HCT116 (cell line): ENCODE data around the gene CKLF.

Source experiments
- CEBPB ChIP-seq: IDR thresholded peaks from 2 replicates; pipeline ENCODE4 v1.6.1; 2012; ENCODE audit warnings: low read depth
- ELF1 ChIP-seq: IDR thresholded peaks from 2 replicates; pipeline ENCODE4 v1.6.1; 2012; ENCODE audit warnings: low read depth, borderline replicate concordance
- EZH2phosphoT487 ChIP-seq: fragments of 200-600 bp; IDR thresholded peaks from 2 replicates; pipeline ENCODE4 v1.6.1; 2018; ENCODE audit warnings: antibody characterized with exemption, borderline replicate concordance
- FOSL1 ChIP-seq: IDR thresholded peaks from 2 replicates; pipeline ENCODE4 v1.6.1; 2012; ENCODE audit warnings: low read depth
- POLR2A ChIP-seq: IDR thresholded peaks from 2 replicates; pipeline ENCODE4 v1.7.0; 2011; ENCODE audit warnings: borderline replicate concordance; ENCODE audit not compliant: insufficient read depth, insufficient read length; ENCODE audit errors: extremely low read depth
- POLR2AphosphoS5 ChIP-seq: IDR thresholded peaks from 2 replicates; pipeline ENCODE4 v1.6.1; 2011; ENCODE audit warnings: mild to moderate bottlenecking, low read depth, low read length, moderate library complexity
- RAD21 ChIP-seq: IDR thresholded peaks from 2 replicates; pipeline ENCODE4 v1.6.1; 2012; ENCODE audit warnings: low read depth, mild to moderate bottlenecking
- ZFX ChIP-seq: fragments of 450-650 bp; IDR thresholded peaks from 2 replicates; pipeline ENCODE4 v1.6.1; 2017
- TF ChIP-seq, protein P1 (sequence below), 3 experiments: fragments of 200-600 bp in 1 of 3; sonication (generic) in 1 of 3; IDR thresholded peaks in 2 of 3; conservative IDR thresholded peaks in 1 of 3; 2 replicates each; pipeline ENCODE4 v1.5.1; 2012 to 2017; ENCODE audit warnings: low read depth in 2 of 3, low read length in 2 of 3, antibody characterized with exemption in 1 of 3, borderline replicate concordance in 1 of 3, control low read depth in 1 of 3, mild to moderate bottlenecking in 1 of 3, mixed read lengths in 1 of 3, mixed run types in 1 of 3, moderate library complexity in 1 of 3; ENCODE audit not compliant: insufficient read depth in 1 of 3
- TF ChIP-seq, protein P2 (sequence below): IDR thresholded peaks from 2 replicates; pipeline ENCODE4 v1.6.1; 2011; ENCODE audit warnings: mild to moderate bottlenecking, low read length, moderate library complexity; ENCODE audit not compliant: insufficient replicate concordance; ENCODE audit errors: extremely low read depth
- TF ChIP-seq, protein P3 (sequence below): IDR thresholded peaks from 2 replicates; pipeline ENCODE4 v1.6.1; 2012; ENCODE audit warnings: low read depth

DNA sequence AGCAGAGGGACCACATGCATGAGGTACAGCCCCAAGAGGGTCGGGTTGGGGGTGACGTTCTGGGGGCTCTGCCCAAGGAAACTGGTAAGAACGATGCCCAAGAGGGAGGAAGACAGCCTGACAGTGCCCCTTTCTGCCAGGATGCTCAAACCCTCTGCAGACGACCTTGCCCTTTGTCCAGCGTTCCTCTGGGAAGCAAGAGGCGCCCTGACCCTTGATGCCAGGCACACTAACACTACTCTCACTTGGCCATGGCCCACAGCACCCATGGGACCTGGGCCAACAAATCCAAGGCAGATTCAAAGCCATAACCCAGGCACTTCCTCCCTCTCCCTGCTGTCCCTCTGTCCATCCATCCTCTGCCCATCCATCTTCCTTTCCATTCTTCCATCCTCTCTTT is 22.9 kb upstream of the CKLF start:
- TF ChIP-seq, protein P1, sequence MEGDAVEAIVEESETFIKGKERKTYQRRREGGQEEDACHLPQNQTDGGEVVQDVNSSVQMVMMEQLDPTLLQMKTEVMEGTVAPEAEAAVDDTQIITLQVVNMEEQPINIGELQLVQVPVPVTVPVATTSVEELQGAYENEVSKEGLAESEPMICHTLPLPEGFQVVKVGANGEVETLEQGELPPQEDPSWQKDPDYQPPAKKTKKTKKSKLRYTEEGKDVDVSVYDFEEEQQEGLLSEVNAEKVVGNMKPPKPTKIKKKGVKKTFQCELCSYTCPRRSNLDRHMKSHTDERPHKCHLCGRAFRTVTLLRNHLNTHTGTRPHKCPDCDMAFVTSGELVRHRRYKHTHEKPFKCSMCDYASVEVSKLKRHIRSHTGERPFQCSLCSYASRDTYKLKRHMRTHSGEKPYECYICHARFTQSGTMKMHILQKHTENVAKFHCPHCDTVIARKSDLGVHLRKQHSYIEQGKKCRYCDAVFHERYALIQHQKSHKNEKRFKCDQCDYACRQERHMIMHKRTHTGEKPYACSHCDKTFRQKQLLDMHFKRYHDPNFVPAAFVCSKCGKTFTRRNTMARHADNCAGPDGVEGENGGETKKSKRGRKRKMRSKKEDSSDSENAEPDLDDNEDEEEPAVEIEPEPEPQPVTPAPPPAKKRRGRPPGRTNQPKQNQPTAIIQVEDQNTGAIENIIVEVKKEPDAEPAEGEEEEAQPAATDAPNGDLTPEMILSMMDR (IDR thresholded peaks at IDR 0.05 in 2 of 3, conservative IDR thresholded peaks at IDR 0.05 in 1 of 3; ENCODE audit: borderline replicate concordance in 1 of 3, insufficient read depth in 1 of 3, low read depth in 2 of 3, low read length in 2 of 3): no peak
- TF ChIP-seq POLR2A (no peak), FOSL1 (no peak), RAD21 (no peak), CEBPB (no peak), POLR2AphosphoS5 (no peak), EZH2phosphoT487 (no peak), ZFX (no peak), ELF1 (no peak)
- TF ChIP-seq, protein P2, sequence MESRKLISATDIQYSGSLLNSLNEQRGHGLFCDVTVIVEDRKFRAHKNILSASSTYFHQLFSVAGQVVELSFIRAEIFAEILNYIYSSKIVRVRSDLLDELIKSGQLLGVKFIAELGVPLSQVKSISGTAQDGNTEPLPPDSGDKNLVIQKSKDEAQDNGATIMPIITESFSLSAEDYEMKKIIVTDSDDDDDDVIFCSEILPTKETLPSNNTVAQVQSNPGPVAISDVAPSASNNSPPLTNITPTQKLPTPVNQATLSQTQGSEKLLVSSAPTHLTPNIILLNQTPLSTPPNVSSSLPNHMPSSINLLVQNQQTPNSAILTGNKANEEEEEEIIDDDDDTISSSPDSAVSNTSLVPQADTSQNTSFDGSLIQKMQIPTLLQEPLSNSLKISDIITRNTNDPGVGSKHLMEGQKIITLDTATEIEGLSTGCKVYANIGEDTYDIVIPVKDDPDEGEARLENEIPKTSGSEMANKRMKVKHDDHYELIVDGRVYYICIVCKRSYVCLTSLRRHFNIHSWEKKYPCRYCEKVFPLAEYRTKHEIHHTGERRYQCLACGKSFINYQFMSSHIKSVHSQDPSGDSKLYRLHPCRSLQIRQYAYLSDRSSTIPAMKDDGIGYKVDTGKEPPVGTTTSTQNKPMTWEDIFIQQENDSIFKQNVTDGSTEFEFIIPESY: no peak
- TF ChIP-seq, protein P3, sequence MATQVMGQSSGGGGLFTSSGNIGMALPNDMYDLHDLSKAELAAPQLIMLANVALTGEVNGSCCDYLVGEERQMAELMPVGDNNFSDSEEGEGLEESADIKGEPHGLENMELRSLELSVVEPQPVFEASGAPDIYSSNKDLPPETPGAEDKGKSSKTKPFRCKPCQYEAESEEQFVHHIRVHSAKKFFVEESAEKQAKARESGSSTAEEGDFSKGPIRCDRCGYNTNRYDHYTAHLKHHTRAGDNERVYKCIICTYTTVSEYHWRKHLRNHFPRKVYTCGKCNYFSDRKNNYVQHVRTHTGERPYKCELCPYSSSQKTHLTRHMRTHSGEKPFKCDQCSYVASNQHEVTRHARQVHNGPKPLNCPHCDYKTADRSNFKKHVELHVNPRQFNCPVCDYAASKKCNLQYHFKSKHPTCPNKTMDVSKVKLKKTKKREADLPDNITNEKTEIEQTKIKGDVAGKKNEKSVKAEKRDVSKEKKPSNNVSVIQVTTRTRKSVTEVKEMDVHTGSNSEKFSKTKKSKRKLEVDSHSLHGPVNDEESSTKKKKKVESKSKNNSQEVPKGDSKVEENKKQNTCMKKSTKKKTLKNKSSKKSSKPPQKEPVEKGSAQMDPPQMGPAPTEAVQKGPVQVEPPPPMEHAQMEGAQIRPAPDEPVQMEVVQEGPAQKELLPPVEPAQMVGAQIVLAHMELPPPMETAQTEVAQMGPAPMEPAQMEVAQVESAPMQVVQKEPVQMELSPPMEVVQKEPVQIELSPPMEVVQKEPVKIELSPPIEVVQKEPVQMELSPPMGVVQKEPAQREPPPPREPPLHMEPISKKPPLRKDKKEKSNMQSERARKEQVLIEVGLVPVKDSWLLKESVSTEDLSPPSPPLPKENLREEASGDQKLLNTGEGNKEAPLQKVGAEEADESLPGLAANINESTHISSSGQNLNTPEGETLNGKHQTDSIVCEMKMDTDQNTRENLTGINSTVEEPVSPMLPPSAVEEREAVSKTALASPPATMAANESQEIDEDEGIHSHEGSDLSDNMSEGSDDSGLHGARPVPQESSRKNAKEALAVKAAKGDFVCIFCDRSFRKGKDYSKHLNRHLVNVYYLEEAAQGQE: no peak
